Vagina (tissue), 2 donors: ENCODE data around the gene ALKBH5.

Experiments used
- CTCF ChIP-seq, 3 experiments: fragments of 450-650 bp in 2 of 3; fragments of 200-600 bp in 1 of 3; sonication (generic) in 1 of 3; IDR thresholded peaks; one replicate each; pipeline ENCODE4 v1.5.1; 2017 to 2019; ENCODE audit warnings: antibody characterized with exemption in 3 of 3, mild to moderate bottlenecking in 2 of 3, moderate library complexity in 2 of 3
- POLR2A ChIP-seq, 2 donors: fragments of 450-650 bp; IDR thresholded peaks; one replicate each; pipeline ENCODE4 v1.6.1; 2017; ENCODE audit warnings: antibody characterized with exemption in 2 of 2, mild to moderate bottlenecking in 2 of 2, moderate library complexity in 2 of 2

- TF ChIP-seq CTCF (IDR thresholded peaks at IDR 0.05) (no peak), POLR2A (IDR thresholded peaks at IDR 0.05) (no peak)
Observed at GRCh38 chr17:18160128-18160856, 23.3 kb upstream of the ALKBH5 start.
